ENCODE data around the gene SORT1. TPM values are rescaled to one million over a fixed set of nuclear protein-coding genes. Genes with fewer than 3 reads are reported as not detected.

Gene SORT1
- total RNA-seq, 4 donors from 2014 or later: 55.8 to 79.2 (median 68.3) TPM

- TF ChIP-seq CTCF (IDR thresholded peaks at IDR 0.05): no peak
- ATAC-seq (ENCODE audit: low FRiP score) (no peak), DNase-seq (ENCODE audit: low spot score) (no peak)
These were observed 4.7 kb downstream of the SORT1 start for GRCh38 chr1:109392788-109393616.

- TF ChIP-seq CTCF (IDR thresholded peaks at IDR 0.05): no peak
- no peak for ATAC-seq (ENCODE audit: low FRiP score)
- DNase-seq (ENCODE audit: low spot score): no peak
These were observed 5.5 kb downstream of the SORT1 start for GRCh38 chr1:109392037-109392787.

GRCh38 chr1:109391626-109392025 lies 6.1 kb downstream of the SORT1 start:
- no peak for DNase-seq (ENCODE audit: low spot score)
- no peak for ATAC-seq (ENCODE audit: low FRiP score)
- no peak for TF ChIP-seq CTCF (IDR thresholded peaks at IDR 0.05)

GRCh38 chr1:109391157-109391556 lies 6.6 kb downstream of the SORT1 start:
- ATAC-seq (ENCODE audit: low FRiP score): no peak
- TF ChIP-seq CTCF (IDR thresholded peaks at IDR 0.05): no peak
- DNase-seq (ENCODE audit: low spot score): no peak

- no peak for TF ChIP-seq CTCF (IDR thresholded peaks at IDR 0.05)
- DNase-seq (ENCODE audit: low spot score) (no peak), ATAC-seq (ENCODE audit: low FRiP score) (no peak)
These were observed 7.9 kb downstream of the SORT1 start for GRCh38 chr1:109389638-109390341.

- no peak for TF ChIP-seq CTCF (IDR thresholded peaks at IDR 0.05)
- no peak for DNase-seq (ENCODE audit: low spot score)
These were observed 8.7 kb downstream of the SORT1 start for GRCh38 chr1:109388884-109389637.

More at GRCh38 chr1:109388884-109389637, 8.7 kb downstream of the SORT1 start:
- no peak for ATAC-seq (ENCODE audit: low FRiP score)

Measured in omental fat pad (tissue), 4 donors.